Peyer's patch (tissue), 4 donors: Measurements from ENCODE around the gene NALCN.

Source experiments
- CTCF ChIP-seq, 6 experiments: fragments of 450-650 bp in 4 of 6; fragments of 200-600 bp in 2 of 6; sonication (generic) in 1 of 6; IDR thresholded peaks; one replicate each; pipeline ENCODE4 v1.5.1; 2017 to 2019; ENCODE audit warnings: antibody characterized with exemption in 6 of 6, mild to moderate bottlenecking in 3 of 6, moderate library complexity in 1 of 6
- POLR2A ChIP-seq, 2 donors: fragments of 450-650 bp; IDR thresholded peaks; one replicate each; pipeline ENCODE4 v1.5.1; 2017; ENCODE audit warnings: antibody characterized with exemption in 2 of 2, mild to moderate bottlenecking in 2 of 2, moderate library complexity in 2 of 2

- TF ChIP-seq CTCF (IDR thresholded peaks at IDR 0.05) (no peak), POLR2A (IDR thresholded peaks at IDR 0.05) (no peak)
Measured at GRCh38 chr13:101120007-101120406, 296.3 kb downstream of the NALCN start.
